Lower lobe of right lung (tissue), 2 donors: ENCODE data around the gene FMNL2. TPM values are rescaled to one million over a fixed set of nuclear protein-coding genes. Genes with fewer than 3 reads are reported as not detected.
"Not testable (repeated sequence)": the region's sequence is repeated elsewhere in the genome, so short reads cannot be mapped to it uniquely, and the experiment has no call there.

ENCODE experiments used
- ATAC-seq, 2 donors: fragments of 200-7000 bp; cut with Tn5 transposase; one replicate each; pipeline ENCODE4 v1.9.1; 2020 to 2022; ENCODE audit warnings: mild to moderate bottlenecking in 2 of 2, moderate library complexity in 2 of 2
- DNase-seq: peaks from one replicate; pipeline ENCODE4 v3.0.0-alpha.2; 2020
- H3K27ac ChIP-seq: fragments of 200-600 bp; one replicate; pipeline ENCODE4 v1.8.0; 2022
- H3K27me3 ChIP-seq: fragments of 200-600 bp; one replicate; pipeline ENCODE4 v1.8.0; 2022; ENCODE audit warnings: low read depth
- H3K36me3 ChIP-seq: fragments of 200-600 bp; one replicate; pipeline ENCODE4 v1.8.0; 2022; ENCODE audit warnings: mild to moderate bottlenecking
- H3K4me1 ChIP-seq: fragments of 200-600 bp; one replicate; pipeline ENCODE4 v1.8.0; 2022
- H3K4me3 ChIP-seq: fragments of 200-600 bp; one replicate; pipeline ENCODE4 v1.8.0; 2022; ENCODE audit warnings: mild to moderate bottlenecking
- H3K9me3 ChIP-seq: fragments of 200-600 bp; one replicate; pipeline ENCODE4 v1.8.0; 2022
- CTCF ChIP-seq: fragments of 200-600 bp; IDR thresholded peaks from one replicate; pipeline ENCODE4 v1.8.0; 2022; ENCODE audit warnings: antibody characterized with exemption, mild to moderate bottlenecking
- intact Hi-C: fragments of 100-400 bp; cut with DNase I; formaldehyde crosslinking; loops from one replicate; pipeline ENCODE4 v1.11.0; 2022
- total RNA-seq: library from RNA; stranded (reverse); fragmentation: NEBNext Ultra II Directional; extraction: Animal tissue kit (Norgen Biotek cat#: 25700); gene quantifications from one replicate; pipeline ENCODE4 v1.2.1, GENCODE V29; 2021
- donor health status: DM: no; HTN: yes; CAD: no; lungs with severe emphysema.

Gene FMNL2
- total RNA-seq, 1 donor from 2014 or later: 77.9 TPM

- Histone ChIP-seq H3K36me3 (no peaks in the 10 kb centered on the region), H3K27me3 (no peaks in the 10 kb centered on the region), H3K4me3 (no peak overlapping the region), H3K4me1 (peaks cover 7% of the 10 kb centered on the region), H3K27ac (no peak overlapping the region), H3K9me3 (no peaks in the 10 kb centered on the region)
- DNase-seq (no peak), ATAC-seq (no peak)
- intact Hi-C loops: no loop called here
- no peak for TF ChIP-seq CTCF
These were observed 183.1 kb downstream of the FMNL2 start for GRCh38 chr2:152518034-152518433.

GRCh38 chr2:152518641-152519580 is 183.9 kb downstream of the FMNL2 start:
- Histone ChIP-seq H3K27me3 (no peaks in the 10 kb centered on the region), H3K9me3 (no peaks in the 10 kb centered on the region), H3K27ac (no peak overlapping the region), H3K36me3 (no peaks in the 10 kb centered on the region), H3K4me1 (peaks cover under 1% of the 10 kb centered on the region), H3K4me3 (no peak overlapping the region)
- ATAC-seq (no peak), DNase-seq (no peak)
- intact Hi-C loops: no loop called here
- TF ChIP-seq CTCF: no peak

- no peaks in the 10 kb centered on the region for H3K4me1 ChIP-seq
- ATAC-seq (no peak), DNase-seq (no peak)
- intact Hi-C loops: no loop called here
- no peak overlapping the region for H3K27ac ChIP-seq
- no peaks in the 10 kb centered on the region for H3K9me3 ChIP-seq
- H3K4me3 ChIP-seq: no peak overlapping the region
- no peaks in the 10 kb centered on the region for H3K27me3 ChIP-seq
- no peaks in the 10 kb centered on the region for H3K36me3 ChIP-seq
- TF ChIP-seq CTCF: no peak
These were observed 184.6 kb downstream of the FMNL2 start for GRCh38 chr2:152519581-152519952.

GRCh38 chr2:152520759-152521158 is 185.8 kb downstream of the FMNL2 start:
- DNase-seq (no peak), ATAC-seq (no peak)
- Histone ChIP-seq H3K9me3 (no peaks in the 10 kb centered on the region), H3K27me3 (no peaks in the 10 kb centered on the region), H3K4me1 (peaks cover 2% of the 10 kb centered on the region), H3K36me3 (no peaks in the 10 kb centered on the region), H3K27ac (no peak overlapping the region), H3K4me3 (no peak overlapping the region)
- intact Hi-C loops: no loop called here
- TF ChIP-seq CTCF: no peak

GRCh38 chr2:152522446-152522845 is 187.5 kb downstream of the FMNL2 start:
- H3K9me3 ChIP-seq, H3K27me3 ChIP-seq, DNase-seq, H3K4me3 ChIP-seq, ATAC-seq, H3K4me1 ChIP-seq, intact Hi-C loops, H3K36me3 ChIP-seq, H3K27ac ChIP-seq: not testable (repeated sequence)

- intact Hi-C loops: no loop called here
- no peak overlapping the region for H3K4me3 ChIP-seq
- H3K4me1 ChIP-seq: peaks cover 7% of the 10 kb centered on the region
- no peak for TF ChIP-seq CTCF
- no peak overlapping the region for H3K27ac ChIP-seq
- ATAC-seq (no peak), DNase-seq (no peak)
- no peaks in the 10 kb centered on the region for H3K36me3 ChIP-seq
- no peaks in the 10 kb centered on the region for H3K9me3 ChIP-seq
- no peaks in the 10 kb centered on the region for H3K27me3 ChIP-seq
These were observed 188.1 kb downstream of the FMNL2 start for GRCh38 chr2:152523091-152523490.
